K562 (cell line): ENCODE measurements around the gene CLIC5. TPM values are rescaled to one million over a fixed set of nuclear protein-coding genes. Genes with fewer than 3 reads are reported as not detected.

ENCODE experiments used
- ATAC-seq: fragments of 200-7000 bp; cut with Tn5 transposase; 3 replicates; pipeline ENCODE4 v1.9.1; 2020; ENCODE audit warnings: moderate library complexity
- BruUV-seq: library from RNA; stranded (reverse); fragments of 400-500 nt; replicated peaks from 2 replicates; lab custom pipeline; 2021; lab: Mats Ljungman, UMichigan
- CTCF ChIA-PET: fragments of 300-600 bp; formaldehyde crosslinking; extraction: SDS; loops from one replicate; lab custom pipeline; 2021; ENCODE audit warnings: low intra/inter-chr PET ratio; lab: Yijun Ruan, JAX
- POLR2A ChIA-PET: fragments of 300-600, 350-650 bp; sonication (Branson Sonifier 250); formaldehyde crosslinking; extraction: SDS; loops from one replicate; lab custom pipeline; 2021; ENCODE audit warnings: antibody characterized with exemption, inconsistent platforms; lab: Yijun Ruan, JAX
- DNase-seq, 4 experiments: peaks; one replicate each; pipeline versions ENCODE4 v3.0.0 to v3.0.0-alpha.2; 2011 to 2018; ENCODE audit warnings: low spot score in 3 of 4, mixed read lengths in 3 of 4; ENCODE audit errors: extremely low read depth in 1 of 4
- FAIRE-seq: peaks from 2 replicates; lab custom pipeline; 2011; peaks lifted over from hg19 to GRCh38; lab: Jason Lieb, UNC
- H2AFZ ChIP-seq: 2 replicates; pipeline ENCODE4 v1.6.0; 2011; ENCODE audit warnings: low read depth, low read length, control low read depth, inconsistent platforms
- H3K27ac ChIP-seq: fragments of 200-600 bp; 3 replicates; pipeline ENCODE4 v1.8.0; 2011; ENCODE audit warnings: low read depth, mild to moderate bottlenecking, control low read depth, inconsistent platforms, low read length, moderate library complexity, mixed read lengths; ENCODE audit errors: extremely low read depth
- H3K27me3 ChIP-seq, 2 experiments: fragments of 300-600 bp in 1 of 2; 2 replicates in 1 of 2; 3 replicates in 1 of 2; pipeline versions ENCODE4 v1.6.0 to v1.8.0; 2011; ENCODE audit warnings: inconsistent platforms in 2 of 2, low read length in 2 of 2, mild to moderate bottlenecking in 1 of 2, mixed read lengths in 1 of 2, moderate library complexity in 1 of 2; ENCODE audit not compliant: control insufficient read depth in 2 of 2, insufficient read depth in 2 of 2
- H3K36me3 ChIP-seq: fragments of 300-600 bp; 3 replicates; pipeline ENCODE4 v1.8.0; 2011; ENCODE audit warnings: mild to moderate bottlenecking, low read length, inconsistent platforms; ENCODE audit not compliant: control insufficient read depth, insufficient read depth
- H3K4me1 ChIP-seq, 2 experiments: fragments of 200-600 bp in 1 of 2; replicated peaks in 1 of 2; 2 replicates in 1 of 2; 3 replicates in 1 of 2; pipeline versions ENCODE4 v1.5.1 to v1.8.0; 2011; ENCODE audit warnings: inconsistent platforms in 2 of 2, low read length in 2 of 2, mild to moderate bottlenecking in 1 of 2, mixed read lengths in 1 of 2, moderate library complexity in 1 of 2; ENCODE audit not compliant: control insufficient read depth in 2 of 2, insufficient read depth in 2 of 2
- H3K4me2 ChIP-seq: 2 replicates; pipeline ENCODE4 v1.6.1; 2011; ENCODE audit warnings: low read length, control low read depth, inconsistent platforms, mixed read lengths; ENCODE audit not compliant: insufficient read depth
- H3K4me3 ChIP-seq: fragments of 200-600 bp; sonication (generic), shearing (Covaris generic); 2 replicates; pipeline ENCODE4 v1.5.1; 2016; ENCODE audit warnings: control low read depth, inconsistent platforms
- H3K79me2 ChIP-seq: fragments of 200-600 bp; 3 replicates; pipeline ENCODE4 v1.8.0; 2011; ENCODE audit warnings: low read length, inconsistent platforms; ENCODE audit not compliant: control insufficient read depth, insufficient read depth
- H3K9ac ChIP-seq, 2 experiments: 2 replicates each; pipeline versions ENCODE4 v1.6.0 to v1.6.1; 2011; ENCODE audit warnings: low read depth in 2 of 2, low read length in 2 of 2, control low read depth in 1 of 2, inconsistent platforms in 1 of 2, mild to moderate bottlenecking in 1 of 2, mixed read lengths in 1 of 2; ENCODE audit not compliant: insufficient read depth in 1 of 2
- H3K9me1 ChIP-seq: one replicate; pipeline ENCODE4 v1.6.0; 2011; ENCODE audit warnings: inconsistent platforms, mild to moderate bottlenecking, low read length, moderate library complexity; ENCODE audit not compliant: control insufficient read depth, insufficient read depth
- H3K9me3 ChIP-seq: replicated peaks from 2 replicates; pipeline ENCODE4 v1.5.1; 2011; ENCODE audit warnings: low read depth, low read length, inconsistent platforms; ENCODE audit not compliant: control insufficient read depth, insufficient read depth
- H4K20me1 ChIP-seq: replicated peaks from 2 replicates; pipeline ENCODE4 v1.6.1; 2011; ENCODE audit warnings: low read length, inconsistent platforms, mixed read lengths; ENCODE audit not compliant: control insufficient read depth, insufficient read depth
- BMI1 ChIP-seq: fragments of 150-350 bp; IDR thresholded peaks from 2 replicates; pipeline ENCODE4 v1.6.1; 2014; ENCODE audit warnings: low read length
- CTCFL ChIP-seq: IDR thresholded peaks from 2 replicates; pipeline ENCODE4 v1.6.1; 2011; ENCODE audit warnings: borderline replicate concordance, low read depth, mild to moderate bottlenecking, moderate library complexity, low read length; ENCODE audit not compliant: insufficient read depth, poor library complexity, severe bottlenecking
- HINFP ChIP-seq: fragments of 450-650 bp; conservative IDR thresholded peaks from 2 replicates; pipeline ENCODE4 v1.6.1; 2016; ENCODE audit warnings: missing genetic modification characterization, low read depth, mild to moderate bottlenecking, control low read depth, missing compliant biosample characterization
- HMGXB4 ChIP-seq: sonication (generic); formaldehyde crosslinking; IDR thresholded peaks from 2 replicates; pipeline ENCODE4 v1.8.1; 2023; ENCODE audit warnings: mild to moderate bottlenecking, missing genetic modification reagents
- JUND ChIP-seq, 2 experiments: IDR thresholded peaks; 2 replicates in 1 of 2; 3 replicates in 1 of 2; pipeline ENCODE4 v1.6.1; 2011; ENCODE audit warnings: borderline replicate concordance in 2 of 2, low read depth in 2 of 2, low read length in 2 of 2, improper control_type of control experiment in 1 of 2, missing biosample characterization in 1 of 2, missing genetic modification characterization in 1 of 2, missing genetic modification reagents in 1 of 2
- LCOR ChIP-seq: sonication (generic); formaldehyde crosslinking; IDR thresholded peaks from 2 replicates; pipeline ENCODE4 v1.8.0; 2022; ENCODE audit warnings: mild to moderate bottlenecking, missing genetic modification reagents
- MTA1 ChIP-seq: fragments of 450-650 bp; IDR thresholded peaks from 2 replicates; pipeline ENCODE4 v1.6.1; 2017; ENCODE audit warnings: borderline replicate concordance
- NR3C1 ChIP-seq: sonication (generic); formaldehyde crosslinking; IDR thresholded peaks from 2 replicates; pipeline ENCODE4 v1.8.1; 2022; ENCODE audit warnings: missing genetic modification reagents
- POLR2H ChIP-seq: IDR thresholded peaks from 2 replicates; pipeline ENCODE4 v1.6.1; 2016; ENCODE audit warnings: missing genetic modification characterization, low read depth, mild to moderate bottlenecking, control low read depth, missing compliant biosample characterization, moderate library complexity
- SMAD3 ChIP-seq: fragments of 450-650 bp; formaldehyde crosslinking; conservative IDR thresholded peaks from 2 replicates; pipeline ENCODE4 v1.4.0; 2020; ENCODE audit warnings: mild to moderate bottlenecking
- SMARCE1 ChIP-seq: fragments of 450-650 bp; IDR thresholded peaks from 2 replicates; pipeline ENCODE4 v1.7.1; 2016; ENCODE audit warnings: mild to moderate bottlenecking
- TOE1 ChIP-seq, 2 experiments: fragments of 450-650 bp in 1 of 2; sonication (generic) in 1 of 2; formaldehyde crosslinking in 1 of 2; IDR thresholded peaks; 2 replicates each; pipeline versions ENCODE4 v1.7.1 to v1.8.0; 2016 to 2022; ENCODE audit warnings: borderline replicate concordance in 2 of 2, mild to moderate bottlenecking in 2 of 2, antibody characterized with exemption in 1 of 2, inconsistent platforms in 1 of 2, low read depth in 1 of 2, missing genetic modification reagents in 1 of 2, moderate library complexity in 1 of 2
- ZC3H4 ChIP-seq: sonication (generic); formaldehyde crosslinking; IDR thresholded peaks from 2 replicates; pipeline ENCODE4 v1.9.0; 2021; ENCODE audit warnings: missing genetic modification reagents, borderline replicate concordance
- ZNF583 ChIP-seq: fragments of 250-450 bp; sonication (Bioruptor Pico); IDR thresholded peaks from 2 replicates; pipeline ENCODE4 v1.4.0; 2020
- ZNF766 ChIP-seq: fragments of 200-800 bp; sonication (Bioruptor generic); conservative IDR thresholded peaks from 2 replicates; pipeline ENCODE4 v1.6.1; 2016; ENCODE audit warnings: missing genetic modification characterization, missing compliant biosample characterization
- WGBS: fragments of 100-300 bp; shearing (Covaris generic); methylation state at CpG from one replicate; pipeline ENCODE4 v1.1.6; 2016; ENCODE audit warnings: low coverage, mixed read lengths; ENCODE audit not compliant: insufficient coverage; ENCODE audit errors: missing lambda C conversion rate; 5-methylcytosine and 5-hydroxymethylcytosine counted together
- in situ Hi-C: fragments of 300-500 bp; cut with MboI; formaldehyde crosslinking; loops from 4 replicates; pipeline ENCODE4 v1.15.0; 2018; ENCODE audit warnings: inconsistent platforms, mixed read lengths
- intact Hi-C: fragments of 100-400 bp; cut with micrococcal nuclease; formaldehyde crosslinking; loops from 2 replicates; pipeline ENCODE4 v1.14.2; 2022
- polyA plus RNA-seq, 8 experiments: library from polyadenylated mRNA; depleted of rRNA in 4 of 8; stranded (reverse) in 5 of 8; unstranded in 3 of 8; fragments of >200 nt; fragmentation: Nextera tagmentation in 2 of 8; fragmentation: Illumina TruSeq in 1 of 8; extraction: Ambion mirVana in 2 of 8; extraction: Trizol in 1 of 8; gene quantifications; 2 replicates each; pipeline versions ENCODE4 v1.2.1 to v1.2.3, GENCODE V29; 2011 to 2014; ENCODE audit warnings: inconsistent platforms in 1 of 8, missing spikeins in 1 of 8
- total RNA-seq, 7 experiments: library from RNA; depleted of rRNA in 6 of 7; stranded (reverse); fragments of >200 nt in 6 of 7; fragmentation: Illumina TruSeq in 2 of 7; extraction: Trizol in 2 of 7; gene quantifications; 2 replicates each; pipeline versions ENCODE4 v1.2.1 to v1.2.3, GENCODE V29; 2011 to 2021; ENCODE audit warnings: low replicate concordance in 1 of 7

Gene CLIC5
- total and polyA plus RNA-seq, 9 of the 15 experiments (the other 6 are each of a cell fraction or from before 2014, with no cell fraction given), result 0.31 TPM; not detected in 8

GRCh38 chr6:46025573-46025972 is 9.9 kb upstream of the CLIC5 start:
- H3K4me1 ChIP-seq, result no peaks in the 10 kb centered on the region
- no peaks in the 10 kb centered on the region for H4K20me1 ChIP-seq
- DNase-seq, result no peak
- in situ Hi-C loops (no loop called here), intact Hi-C loops (no loop called here)
- no peaks in the 10 kb centered on the region for H3K9me3 ChIP-seq
- CTCF ChIA-PET, result no interaction called here
- H3K79me2 ChIP-seq, result no peaks in the 10 kb centered on the region
- no peak for FAIRE-seq
- ATAC-seq, result no peak
- no peaks in the 10 kb centered on the region for H3K27me3 ChIP-seq
- no peak overlapping the region for H2AFZ ChIP-seq
- TF ChIP-seq BMI1 (no peak), SMARCE1 (no peak), ZNF583 (CRISPR knock-in tag) (no peak), ZC3H4 (CRISPR knock-in tag) (no peak), JUND (IDR thresholded peaks at IDR 0.05; ENCODE audit: borderline replicate concordance, low read depth, low read length) (no peak), JUND (tag; IDR thresholded peaks at IDR 0.05; ENCODE audit: borderline replicate concordance, low read depth, low read length) (no peak), POLR2H (tag) (no peak), CTCFL (no peak), ZNF766 (CRISPR knock-in tag) (no peak), SMAD3 (no peak), LCOR (CRISPR knock-in tag) (no peak), HMGXB4 (no peak), MTA1 (no peak), HINFP (tag) (no peak), NR3C1 (no peak), TOE1 (IDR thresholded peaks at IDR 0.05; ENCODE audit: borderline replicate concordance) (no peak), TOE1 (CRISPR knock-in tag; IDR thresholded peaks at IDR 0.05; ENCODE audit: borderline replicate concordance, low read depth) (no peak)
- TF ChIP-seq, all 486 proteins: peak for 0
- POLR2A ChIA-PET, result no interaction called here
- Histone ChIP-seq H3K4me3 (no peak overlapping the region), H3K9me1 (no peaks in the 10 kb centered on the region), H3K27ac (no peak overlapping the region), H3K4me2 (no peak overlapping the region), H3K36me3 (no peaks in the 10 kb centered on the region), H3K9ac (no peak overlapping the region)
- no TSS peak for BruUV-seq
- 0% methylated on average over 4 of the region's 4 CpGs for WGBS
